ENCODE measurements around the gene CCDC187. TPM values are rescaled to one million over a fixed set of nuclear protein-coding genes. Genes with fewer than 3 reads are reported as not detected.

The CCDC187 gene
- total and polyA plus RNA-seq, 2 of the 13 experiments (the other 11 are each of a cell fraction or from before 2014, with no cell fraction given) = 0.03 to 0.13 TPM

GRCh38 chr9:136252281-136252680, 51.6 kb downstream of the CCDC187 start (continued):
- TF ChIP-seq KIAA2018 (CRISPR knock-in tag; IDR thresholded peaks at IDR 0.05; ENCODE audit: borderline replicate concordance) = no peak
- TF ChIP-seq ZBTB40 (IDR thresholded peaks at IDR 0.05) = no peak
- no peak for TF ChIP-seq ZBTB40 (CRISPR knock-in tag; IDR thresholded peaks at IDR 0.05)
